Measurements from ENCODE around the gene COL23A1.

- no peak for TF ChIP-seq EP300 (IDR thresholded peaks at IDR 0.05)
- no peak for TF ChIP-seq CTCF (IDR thresholded peaks at IDR 0.05)
Observed at GRCh38 chr5:178295589-178295988, 294.6 kb downstream of the COL23A1 start.

Data from gastroesophageal sphincter (tissue), 3 donors.